Mesodermal cell (in vitro differentiated cells): Measurements from ENCODE around the gene FGF21. TPM values are rescaled to one million over a fixed set of nuclear protein-coding genes. Genes with fewer than 3 reads are reported as not detected.
"Not testable (repeated sequence)": the region's sequence is repeated elsewhere in the genome, so short reads cannot be mapped to it uniquely, and the experiment has no call there.

Experiments used
- H3K27ac ChIP-seq: 2 replicates; pipeline ENCODE4 v1.7.0; 2013; ENCODE audit warnings: mild to moderate bottlenecking, low read depth, low read length, moderate library complexity; ENCODE audit not compliant: severe bottlenecking
- H3K36me3 ChIP-seq: 2 replicates; pipeline ENCODE4 v1.7.1; 2013; ENCODE audit warnings: mild to moderate bottlenecking, low read length, moderate library complexity; ENCODE audit not compliant: control insufficient read depth, insufficient read depth
- H3K4me1 ChIP-seq: one replicate; pipeline ENCODE4 v1.7.1; 2013; ENCODE audit warnings: mild to moderate bottlenecking, low read length; ENCODE audit not compliant: insufficient read depth, control insufficient read depth, poor library complexity, severe bottlenecking
- H3K4me3 ChIP-seq: 2 replicates; pipeline ENCODE4 v1.7.0; 2013; ENCODE audit warnings: low read length, control low read depth, mild to moderate bottlenecking; ENCODE audit not compliant: insufficient read depth, poor library complexity, severe bottlenecking; ENCODE audit errors: extremely low read depth
- H3K9me3 ChIP-seq: 2 replicates; pipeline ENCODE4 v1.7.1; 2013; ENCODE audit warnings: mild to moderate bottlenecking, low read length, moderate library complexity; ENCODE audit not compliant: control insufficient read depth
- WGBS, 2 experiments: methylation state at CpG; one replicate each; pipeline ENCODE4 v1.1.5; 2013; ENCODE audit warnings: missing lambda C conversion rate in 2 of 2; ENCODE audit not compliant: insufficient coverage in 2 of 2; 5-methylcytosine and 5-hydroxymethylcytosine counted together
- polyA plus RNA-seq, 2 experiments: library from polyadenylated mRNA; stranded (reverse); fragments of 50-300 nt; gene quantifications; one replicate each; pipeline ENCODE4 v1.2.3, GENCODE V29; 2013

FGF21 gene
- not detected for polyA plus RNA-seq (2013, experiment 1 of 2)
- polyA plus RNA-seq (2013, experiment 2 of 2) = 0.35 TPM

- Histone ChIP-seq H3K9me3 (no peaks in the 10 kb centered on the region), H3K36me3 (no peaks in the 10 kb centered on the region), H3K4me3 (no peak within 1 kb of the TSS), H3K4me1 (no peaks in the 10 kb centered on the region), H3K27ac (no peak within 1 kb of the TSS)
- 93 to 94% methylated on average over 4 of the region's 4 CpGs for WGBS, 2 experiments
These were observed at the start of gene FGF21 for GRCh38 chr19:48755084-48755641. Gene FGF21 (plus strand): TSS chr19:48755524. CDS start chr19:48756237, 713 bp downstream.

- H3K4me3 ChIP-seq = no peak overlapping the region
- no peaks in the 10 kb centered on the region for H3K36me3 ChIP-seq
- 59 to 68% methylated on average over 10 of the region's 11 CpGs for WGBS, 2 experiments
- no peaks in the 10 kb centered on the region for H3K9me3 ChIP-seq
- no peak overlapping the region for H3K27ac ChIP-seq
- peaks cover 8% of the 10 kb centered on the region for H3K4me1 ChIP-seq
These were observed 46.9 kb upstream of the FGF21 start for GRCh38 chr19:48708471-48708870.

- peaks cover 12% of the 10 kb centered on the region for H3K4me1 ChIP-seq
- H3K36me3 ChIP-seq = no peaks in the 10 kb centered on the region
- no peaks in the 10 kb centered on the region for H3K9me3 ChIP-seq
- WGBS, 2 experiments = 84 to 90% methylated on average over 3 to 4 of the region's 4 CpGs
- H3K27ac ChIP-seq = no peak overlapping the region
- H3K4me3 ChIP-seq = no peak overlapping the region
These were observed 44.1 kb upstream of the FGF21 start for GRCh38 chr19:48711106-48711662.

- no peaks in the 10 kb centered on the region for H3K36me3 ChIP-seq
- WGBS, 2 experiments = 1 to 8% methylated on average over 12 to 15 of the region's 25 CpGs
- H3K4me3 ChIP-seq = peak overlapping the region; percentile 71
- H3K9me3 ChIP-seq = no peaks in the 10 kb centered on the region
- peaks cover 19% of the 10 kb centered on the region for H3K4me1 ChIP-seq
- H3K27ac ChIP-seq = no peak overlapping the region
These were observed 42.1 kb upstream of the FGF21 start for GRCh38 chr19:48713041-48713863.

GRCh38 chr19:48713864-48714755 lies 41.2 kb upstream of the FGF21 start:
- Histone ChIP-seq H3K27ac (peak overlapping the region; percentile 57), H3K9me3 (no peaks in the 10 kb centered on the region), H3K36me3 (no peaks in the 10 kb centered on the region), H3K4me1 (peaks cover 22% of the 10 kb centered on the region), H3K4me3 (peak overlapping the region; percentile 71)
- 2% methylated on average over 36 to 59 of the region's 67 CpGs for WGBS, 2 experiments

GRCh38 chr19:48714759-48715675 lies 40.3 kb upstream of the FGF21 start:
- Histone ChIP-seq H3K36me3 (no peaks in the 10 kb centered on the region), H3K4me1 (peaks cover 27% of the 10 kb centered on the region), H3K9me3 (no peaks in the 10 kb centered on the region), H3K27ac (peak overlapping the region; percentile 57), H3K4me3 (peak overlapping the region; percentile 47)
- WGBS, 2 experiments = 82 to 85% methylated on average over 20 of the region's 26 CpGs

GRCh38 chr19:48715681-48716171 lies 39.6 kb upstream of the FGF21 start:
- WGBS, 2 experiments = 90 to 94% methylated on average over 11 to 18 of the region's 19 CpGs
- H3K9me3 ChIP-seq = no peaks in the 10 kb centered on the region
- H3K27ac ChIP-seq = no peak overlapping the region
- no peaks in the 10 kb centered on the region for H3K36me3 ChIP-seq
- H3K4me3 ChIP-seq = no peak overlapping the region
- H3K4me1 ChIP-seq = peaks cover 30% of the 10 kb centered on the region

GRCh38 chr19:48716562-48717291 lies 38.6 kb upstream of the FGF21 start:
- peak overlapping the region; percentile 29 for H3K27ac ChIP-seq
- 27 to 33% methylated on average over 14 to 16 of the region's 24 CpGs for WGBS, 2 experiments
- H3K4me1 ChIP-seq = peaks cover 30% of the 10 kb centered on the region
- H3K36me3 ChIP-seq = no peaks in the 10 kb centered on the region
- peak overlapping the region; percentile 5 for H3K4me3 ChIP-seq
- H3K9me3 ChIP-seq = no peaks in the 10 kb centered on the region

GRCh38 chr19:48718106-48718505 lies 37.2 kb upstream of the FGF21 start:
- H3K27ac ChIP-seq, H3K9me3 ChIP-seq, H3K36me3 ChIP-seq, H3K4me3 ChIP-seq: not testable (repeated sequence)
- H3K4me1 ChIP-seq = peaks cover 25% of the 10 kb centered on the region
- WGBS, 2 experiments = 88 to 97% methylated on average over 8 to 9 of the region's 13 CpGs
